Thoracic aorta endothelial cell (primary cell): ENCODE results near the gene LCNL1. TPM values are rescaled to one million over a fixed set of nuclear protein-coding genes. Genes with fewer than 3 reads are reported as not detected.

Experiments used
- total RNA-seq: library from RNA; depleted of rRNA; stranded (reverse); fragments of >200 nt; gene quantifications from 2 replicates; pipeline ENCODE4 v1.2.3, GENCODE V29; 2012

Gene LCNL1
- total RNA-seq: not detected in 2 replicates

GRCh38 chr9:136982232-136983051, at the start of gene LCNL1:
Gene LCNL1 (plus strand): TSS chr9:136982993. CDS start chr9:136983587, 594 bp downstream.

GRCh38 chr9:136944519-136945332, 38.1 kb upstream of the LCNL1 start, which contains the start of the genes C8G and FBXW5:
Gene C8G (plus strand): TSS chr9:136945243. CDS start chr9:136945321, 78 bp downstream.
Gene FBXW5 (minus strand): TSS chr9:136944738. CDS start chr9:136944083, 655 bp downstream.

GRCh38 chr9:136951541-136952320, 31.1 kb upstream of the LCNL1 start, which contains the start of gene LCN12:
Gene LCN12 (plus strand): TSS chr9:136952273. CDS start chr9:136952328, 55 bp downstream.

DNA sequence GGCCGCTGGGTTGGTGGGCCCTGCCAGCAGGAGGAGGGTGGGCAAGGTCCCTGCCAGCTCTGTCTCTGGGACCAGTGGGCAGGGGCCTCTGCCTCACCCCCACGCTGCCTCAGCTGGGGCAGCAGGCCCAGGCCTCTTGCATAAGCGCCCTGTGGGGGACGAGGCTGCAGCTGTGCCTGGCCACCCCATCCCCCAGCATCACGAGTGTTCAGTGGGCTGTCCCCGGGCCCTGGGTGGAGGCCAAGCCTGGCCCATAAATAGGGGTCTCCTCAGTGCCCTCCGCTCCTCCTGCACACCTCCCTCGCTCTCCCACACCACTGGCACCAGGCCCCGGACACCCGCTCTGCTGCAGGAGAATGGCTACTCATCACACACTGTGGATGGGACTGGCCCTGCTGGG, 5.6 kb upstream of the LCNL1 start, which contains the start of gene PTGDS:
PTGDS (plus strand) TSS at position 282 of the 400 bp plus-strand sequence; CDS start at position 357, 75 bp downstream.

DNA sequence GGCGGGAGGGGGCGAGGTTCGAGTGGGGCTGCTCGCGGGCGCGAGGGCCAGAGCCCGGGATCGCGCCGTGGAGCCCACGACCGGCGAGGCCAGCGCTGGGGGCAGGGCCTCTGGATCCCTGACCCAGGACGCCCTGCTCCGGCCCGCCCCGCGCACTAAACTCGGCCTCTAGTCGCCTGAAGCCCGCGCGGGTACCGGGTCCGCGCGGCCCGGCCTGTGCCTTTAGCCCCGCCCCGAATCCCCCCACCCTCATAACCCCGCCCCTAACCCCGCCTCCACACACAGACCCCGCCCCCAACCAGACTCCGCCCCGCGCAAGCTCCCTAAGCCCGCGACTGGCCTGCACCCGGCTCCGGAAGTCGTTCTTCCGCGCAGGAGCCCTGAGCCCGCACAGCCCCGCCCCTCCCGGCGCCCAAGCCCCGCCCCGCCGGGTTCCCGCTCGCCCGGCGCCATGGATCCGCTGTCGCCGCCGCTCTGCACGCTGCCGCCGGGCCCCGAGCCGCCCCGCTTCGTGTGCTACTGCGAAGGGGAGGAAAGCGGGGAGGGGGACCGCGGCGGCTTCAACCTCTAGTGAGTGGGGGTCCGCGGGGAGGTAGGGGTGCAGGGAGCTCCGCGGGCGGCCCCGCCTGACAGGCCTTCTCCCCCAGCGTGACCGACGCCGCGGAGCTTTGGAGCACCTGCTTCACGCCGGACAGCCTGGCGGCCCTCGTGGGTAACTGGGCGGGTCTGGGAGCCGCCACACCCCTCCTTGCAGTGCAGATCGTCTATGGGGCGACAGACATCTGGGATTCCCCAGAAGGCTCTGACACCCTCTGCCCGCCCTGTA, 9.4 kb downstream of the LCNL1 start, which contains the start of gene PAXX:
PAXX (plus strand) TSS at position 430 of the 826 bp plus-strand sequence; CDS start at position 452, 22 bp downstream.

DNA sequence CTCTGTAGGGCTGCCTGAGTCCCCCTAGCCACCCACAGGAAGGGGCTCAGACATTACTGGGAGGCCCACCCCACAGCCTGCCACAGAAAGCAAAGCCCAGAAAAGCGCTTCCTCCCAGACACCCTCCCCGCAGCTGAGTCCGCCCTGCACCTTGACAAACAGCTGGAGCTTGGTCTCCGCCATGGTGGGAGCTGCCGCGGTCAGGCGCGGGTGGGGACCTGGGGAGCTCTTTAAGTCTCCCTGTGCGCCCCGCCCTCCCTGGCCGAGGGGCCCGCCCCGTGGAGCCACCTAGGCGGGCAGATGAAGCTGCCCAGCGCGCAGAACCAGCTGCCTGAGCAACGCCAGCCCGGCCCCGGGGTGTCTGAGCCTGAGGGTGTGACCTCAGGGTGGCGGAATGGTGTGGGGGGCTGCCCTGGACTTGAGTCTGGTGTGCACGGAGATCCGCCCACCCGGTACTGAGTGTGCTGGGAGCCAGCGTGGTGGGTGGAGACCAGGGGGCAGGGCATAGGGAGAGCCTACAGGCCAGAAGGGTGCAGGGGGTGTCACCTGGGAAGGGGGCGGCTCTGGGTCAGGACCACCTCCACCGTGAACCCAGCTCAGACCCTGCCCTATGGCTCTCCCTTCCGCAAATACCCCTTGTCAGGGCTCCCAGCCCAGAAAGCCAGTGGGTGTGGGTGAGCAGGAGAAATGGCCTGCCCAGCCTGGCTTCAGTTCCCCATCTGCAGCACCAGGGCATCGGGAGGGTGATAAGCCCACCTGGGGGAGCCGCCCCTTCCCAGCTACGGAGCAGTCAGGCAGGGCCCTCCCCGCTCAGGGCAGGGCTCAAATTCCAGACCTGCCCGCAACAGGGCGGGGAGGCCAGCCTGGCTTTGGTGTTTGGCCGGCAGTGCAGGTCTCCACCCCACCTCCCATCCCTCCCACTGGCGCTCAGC, 13.8 kb downstream of the LCNL1 start, which contains the start of gene CLIC3:
CLIC3 (minus strand) TSS at position 208 of the 932 bp plus-strand sequence; CDS start at position 183, 25 bp downstream.

DNA sequence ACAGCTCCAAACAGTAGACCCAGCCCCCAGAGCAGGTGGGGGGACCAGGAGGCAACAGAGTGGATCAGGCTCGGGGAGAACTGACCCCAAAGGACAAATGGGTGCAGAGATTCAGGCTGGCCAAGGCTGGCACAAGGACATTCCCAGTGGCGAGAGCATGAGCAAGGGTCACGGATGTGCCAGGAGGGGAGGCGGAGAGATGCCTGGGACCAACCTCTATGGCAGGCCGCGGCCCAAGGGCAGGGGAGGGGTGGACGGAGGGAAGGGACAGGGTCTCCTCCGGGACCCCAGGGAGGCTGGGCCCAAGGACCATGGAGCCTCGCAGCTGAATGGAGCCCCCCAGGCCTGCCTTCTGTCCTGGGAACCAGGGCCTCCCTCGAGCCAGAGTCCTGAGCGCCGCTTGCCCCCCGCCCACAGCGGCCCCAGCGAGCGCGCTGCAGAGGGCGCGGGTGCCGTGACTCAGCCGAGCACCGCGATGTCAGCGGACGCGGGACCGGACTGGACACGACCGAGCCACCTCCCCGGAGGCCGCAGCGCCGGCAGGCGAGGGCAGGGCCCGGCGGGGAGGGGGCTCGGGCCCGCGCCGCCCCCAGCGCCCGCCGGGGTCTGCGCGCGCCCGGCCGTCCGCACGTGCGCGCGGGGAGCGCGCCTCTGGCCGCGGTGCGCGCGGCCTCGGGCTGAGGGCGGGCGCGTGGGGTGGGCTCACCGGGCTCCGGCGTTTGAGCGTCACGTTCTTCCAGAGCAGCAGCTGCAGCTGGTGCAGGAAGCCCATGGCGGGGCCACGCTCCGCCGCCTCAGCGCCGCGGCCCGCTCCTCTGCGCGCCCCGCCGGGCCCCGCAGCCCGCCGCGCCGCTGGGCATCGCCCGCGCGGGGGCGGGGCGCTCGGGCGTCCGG, 44.8 kb downstream of the LCNL1 start, which contains the start of gene ABCA2:
ABCA2 (minus strand) TSS at position 869 of the 894 bp plus-strand sequence; CDS start at position 772, 97 bp downstream.

DNA sequence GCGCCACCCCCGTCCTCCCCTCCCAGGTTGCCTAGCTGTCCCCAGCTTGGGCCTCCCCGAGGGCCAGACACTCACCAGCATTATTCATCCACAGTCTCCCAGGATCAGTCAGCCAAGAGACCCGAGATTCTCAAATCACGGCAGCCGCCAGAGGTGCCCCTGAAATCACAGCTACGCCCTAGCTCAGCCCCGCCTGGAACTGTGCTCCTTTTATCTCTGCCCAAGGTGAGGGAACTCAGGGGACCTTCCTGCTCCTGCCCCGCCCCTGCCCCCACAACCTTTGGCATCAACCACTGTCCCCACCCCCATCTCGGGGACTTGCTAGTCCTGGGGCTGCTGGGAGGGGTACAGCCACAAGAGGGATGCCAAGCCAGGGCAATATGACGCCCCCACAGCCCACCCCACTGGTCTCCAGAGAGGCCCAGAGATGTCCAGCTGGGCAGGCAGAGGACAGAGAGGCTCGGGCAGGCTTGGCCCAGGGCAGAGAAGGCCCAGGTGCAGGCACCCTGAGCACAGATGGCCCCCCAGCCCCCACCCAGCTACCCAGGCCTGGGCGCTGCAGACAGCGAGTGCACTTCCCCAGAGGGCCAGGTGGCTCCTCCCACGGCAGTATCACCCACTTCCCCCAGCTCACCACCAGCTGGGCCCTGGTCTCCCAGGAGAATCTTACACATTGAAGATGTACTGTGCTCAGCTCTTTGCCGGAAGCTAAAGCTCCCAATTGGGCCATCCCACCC, 49.3 kb downstream of the LCNL1 start, which contains the start of gene FUT7:
FUT7 (minus strand) TSS at position 185 of the 737 bp plus-strand sequence; CDS start at position 88, 97 bp downstream.

Other genes starting within 250 kb of the LCNL1 start
- gene LCN10, start 240.1 kb upstream of the LCNL1 start, total RNA-seq: not detected in 2 replicates
- not detected in 2 replicates for gene LCN6, start 234.5 kb upstream of the LCNL1 start, total RNA-seq
- not detected in 2 replicates for gene LCN8, start 224.8 kb upstream of the LCNL1 start, total RNA-seq
- not detected in 2 replicates for gene LCN15, start 218.5 kb upstream of the LCNL1 start, total RNA-seq
- gene TMEM141, start 191.6 kb upstream of the LCNL1 start, total RNA-seq: 42.9 and 43.6 TPM in 2 replicates
- gene CCDC183, start 186.7 kb upstream of the LCNL1 start, total RNA-seq: 0.13 TPM in 1 of 2 replicates, not detected in the other
- gene RABL6, start 175.0 kb upstream of the LCNL1 start, total RNA-seq: 68.1 and 77.0 TPM in 2 replicates
- 0.66 and 0.72 TPM in 2 replicates for gene AJM1, start 140.5 kb upstream of the LCNL1 start, total RNA-seq
- 51.4 and 81.0 TPM in 2 replicates for gene PHPT1, start 133.6 kb upstream of the LCNL1 start, total RNA-seq
- 1.9 and 2.0 TPM in 2 replicates for gene MAMDC4, start 130.6 kb upstream of the LCNL1 start, total RNA-seq
- 173 and 174 TPM in 2 replicates for gene EDF1, start 116.7 kb upstream of the LCNL1 start, total RNA-seq
- gene TRAF2, start 96.5 kb upstream of the LCNL1 start, total RNA-seq: 11.0 and 14.3 TPM in 2 replicates
- gene FBXW5, start 38.3 kb upstream of the LCNL1 start, total RNA-seq: 95.3 and 115 TPM in 2 replicates
- not detected in 2 replicates for gene C8G, start 37.8 kb upstream of the LCNL1 start, total RNA-seq
- not detected in 2 replicates for gene LCN12, start 30.7 kb upstream of the LCNL1 start, total RNA-seq
- gene PTGDS, start 5.5 kb upstream of the LCNL1 start, total RNA-seq: not detected in 2 replicates
- gene PAXX, start 9.4 kb downstream of the LCNL1 start, total RNA-seq: 16.6 and 17.4 TPM in 2 replicates
- 0.14 and 0.27 TPM in 2 replicates for gene CLIC3, start 13.6 kb downstream of the LCNL1 start, total RNA-seq
- gene ABCA2, start 45.2 kb downstream of the LCNL1 start, total RNA-seq: 11.0 and 12.3 TPM in 2 replicates
- gene FUT7, start 49.1 kb downstream of the LCNL1 start, total RNA-seq: not detected in 2 replicates
- 39.0 and 47.4 TPM in 2 replicates for gene NPDC1, start 63.2 kb downstream of the LCNL1 start, total RNA-seq
- gene ENTPD2, start 71.1 kb downstream of the LCNL1 start, total RNA-seq: not detected in 2 replicates
- 19.7 and 36.7 TPM in 2 replicates for gene SAPCD2, start 87.6 kb downstream of the LCNL1 start, total RNA-seq
- 16.2 and 20.7 TPM in 2 replicates for gene UAP1L1, start 94.5 kb downstream of the LCNL1 start, total RNA-seq
- gene MAN1B1, start 104.0 kb downstream of the LCNL1 start, total RNA-seq: 45.7 and 53.3 TPM in 2 replicates
- 55.6 and 69.3 TPM in 2 replicates for gene DPP7, start 131.7 kb downstream of the LCNL1 start, total RNA-seq
- under 0.01 and 0.14 TPM in 2 replicates for gene GRIN1, start 156.2 kb downstream of the LCNL1 start, total RNA-seq
- gene LRRC26, start 187.1 kb downstream of the LCNL1 start, total RNA-seq: not detected in 2 replicates
- gene TMEM210, start 189.1 kb downstream of the LCNL1 start, total RNA-seq: not detected in 2 replicates
- gene ANAPC2, start 205.6 kb downstream of the LCNL1 start, total RNA-seq: 28.2 and 31.2 TPM in 2 replicates
- gene SSNA1, start 205.7 kb downstream of the LCNL1 start, total RNA-seq: 84.6 and 91.9 TPM in 2 replicates
- gene TPRN, start 217.7 kb downstream of the LCNL1 start, total RNA-seq: 6.3 and 8.7 TPM in 2 replicates
- gene TMEM203, start 222.7 kb downstream of the LCNL1 start, total RNA-seq: 25.2 and 27.3 TPM in 2 replicates
- gene NDOR1, start 222.7 kb downstream of the LCNL1 start, total RNA-seq: 8.2 and 11.1 TPM in 2 replicates
- gene RNF208, start 239.2 kb downstream of the LCNL1 start, total RNA-seq: 0.13 and 0.43 TPM in 2 replicates
- gene CYSRT1, start 242.2 kb downstream of the LCNL1 start, total RNA-seq: 0.27 and 0.29 TPM in 2 replicates
- 0.07 TPM in 1 of 2 replicates, not detected in the other for gene RNF224, start 244.5 kb downstream of the LCNL1 start, total RNA-seq
- not detected in 2 replicates for gene SLC34A3, start 247.9 kb downstream of the LCNL1 start, total RNA-seq